ENCODE data around the gene CYP2D6.

CYP2D6 gene

DNA sequence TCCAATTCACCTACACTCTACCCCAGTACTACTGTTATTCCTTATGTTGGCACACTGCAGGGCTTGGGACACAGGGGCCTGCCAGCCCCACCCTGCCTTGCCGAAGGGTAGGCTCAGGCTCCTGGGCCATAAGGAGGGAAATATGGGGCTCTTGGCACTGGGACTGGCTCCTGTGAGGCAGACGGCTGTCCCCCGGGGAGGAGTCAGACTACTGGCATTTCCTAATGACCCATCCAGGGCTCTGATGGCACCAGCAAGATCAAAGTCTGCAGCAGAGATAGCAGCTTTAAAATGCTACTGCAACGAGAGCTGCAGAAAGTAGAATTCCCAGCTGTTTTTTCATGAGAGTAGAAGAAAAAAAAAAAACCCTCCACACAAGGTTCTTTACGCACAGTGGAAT, 42.2 kb upstream of the CYP2D6 start:
- H3K9ac ChIP-seq (ENCODE audit: low read depth, low read length) = no peak overlapping the region
- H3K27me3 ChIP-seq (ENCODE audit: insufficient read depth, low read length, poor library complexity) = no peaks in the 10 kb centered on the region
- ATAC-seq (ENCODE audit: insufficient read depth, low read depth) (no peak), DNase-seq (no peak)
- no peak overlapping the region for H3K27ac ChIP-seq (ENCODE audit: low read length)
- H3K4me3 ChIP-seq (ENCODE audit: low read depth in 1 of 2, low read length in 2 of 2) = no peak overlapping the region
- H3K4me2 ChIP-seq (ENCODE audit: insufficient read depth, low read length) = no peak overlapping the region
- no peak overlapping the region for H2AFZ ChIP-seq (ENCODE audit: low read depth, low read length)
- peaks cover 76% of the 10 kb centered on the region for H3K36me3 ChIP-seq (ENCODE audit: insufficient read depth, low read length)
- H3K79me2 ChIP-seq (ENCODE audit: insufficient read depth, low read length) = peaks cover 77% of the 10 kb centered on the region
- H3K4me1 ChIP-seq (ENCODE audit: insufficient read depth, low read length) = no peaks in the 10 kb centered on the region
- no peaks in the 10 kb centered on the region for H3K9me3 ChIP-seq (ENCODE audit: insufficient read depth, low read length, severe bottlenecking)
- TF ChIP-seq, protein P1, sequence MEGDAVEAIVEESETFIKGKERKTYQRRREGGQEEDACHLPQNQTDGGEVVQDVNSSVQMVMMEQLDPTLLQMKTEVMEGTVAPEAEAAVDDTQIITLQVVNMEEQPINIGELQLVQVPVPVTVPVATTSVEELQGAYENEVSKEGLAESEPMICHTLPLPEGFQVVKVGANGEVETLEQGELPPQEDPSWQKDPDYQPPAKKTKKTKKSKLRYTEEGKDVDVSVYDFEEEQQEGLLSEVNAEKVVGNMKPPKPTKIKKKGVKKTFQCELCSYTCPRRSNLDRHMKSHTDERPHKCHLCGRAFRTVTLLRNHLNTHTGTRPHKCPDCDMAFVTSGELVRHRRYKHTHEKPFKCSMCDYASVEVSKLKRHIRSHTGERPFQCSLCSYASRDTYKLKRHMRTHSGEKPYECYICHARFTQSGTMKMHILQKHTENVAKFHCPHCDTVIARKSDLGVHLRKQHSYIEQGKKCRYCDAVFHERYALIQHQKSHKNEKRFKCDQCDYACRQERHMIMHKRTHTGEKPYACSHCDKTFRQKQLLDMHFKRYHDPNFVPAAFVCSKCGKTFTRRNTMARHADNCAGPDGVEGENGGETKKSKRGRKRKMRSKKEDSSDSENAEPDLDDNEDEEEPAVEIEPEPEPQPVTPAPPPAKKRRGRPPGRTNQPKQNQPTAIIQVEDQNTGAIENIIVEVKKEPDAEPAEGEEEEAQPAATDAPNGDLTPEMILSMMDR (IDR thresholded peaks at IDR 0.05; ENCODE audit: borderline replicate concordance, extremely low read depth, low read length, poor library complexity, severe bottlenecking) = no peak
- no peak for TF ChIP-seq EZH2 (IDR thresholded peaks at IDR 0.05; ENCODE audit: borderline replicate concordance, low read depth, low read length, severe bottlenecking)
- H4K20me1 ChIP-seq (ENCODE audit: insufficient read depth, low read length) = peaks cover 70% of the 10 kb centered on the region

DNA sequence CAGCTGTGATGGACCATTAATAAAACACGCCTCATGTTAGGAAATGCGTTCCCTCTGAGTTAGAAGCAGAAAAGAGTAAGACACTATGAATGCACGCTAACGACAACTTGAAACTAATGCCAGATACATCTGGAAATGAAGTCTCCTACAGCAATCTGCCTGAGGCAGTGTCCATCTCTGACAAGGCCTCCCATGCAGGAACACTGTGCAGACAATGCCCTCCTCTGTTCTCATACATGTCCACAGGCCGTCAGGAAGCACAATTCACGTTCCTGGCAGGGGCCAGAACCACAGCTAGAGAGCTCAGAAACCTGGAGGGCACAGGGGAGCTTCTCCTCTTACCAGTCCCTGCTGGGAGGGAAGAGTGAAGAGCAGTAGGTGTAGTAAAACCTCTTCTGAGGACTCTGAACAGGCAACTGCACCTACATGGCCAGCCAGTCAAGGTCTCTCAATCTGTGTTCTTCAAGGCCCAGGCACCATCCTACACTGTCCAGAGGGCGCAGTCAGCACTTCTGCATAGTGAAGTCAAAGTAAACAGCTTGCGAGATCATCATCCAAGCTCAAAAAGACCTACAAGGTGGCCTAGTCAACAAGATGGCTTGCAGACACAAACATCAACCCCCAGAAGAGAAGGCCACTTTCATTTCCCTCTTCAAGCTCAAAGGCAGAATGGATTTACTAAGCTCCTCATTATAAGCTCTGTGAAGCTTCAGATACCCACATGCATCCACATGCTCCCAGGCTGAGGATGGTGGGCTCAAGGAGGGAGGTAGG, 41.5 kb upstream of the CYP2D6 start:
- Histone ChIP-seq H3K9ac (ENCODE audit: low read depth, low read length) (no peak overlapping the region), H4K20me1 (ENCODE audit: insufficient read depth, low read length) (peaks cover 64% of the 10 kb centered on the region)

DNA sequence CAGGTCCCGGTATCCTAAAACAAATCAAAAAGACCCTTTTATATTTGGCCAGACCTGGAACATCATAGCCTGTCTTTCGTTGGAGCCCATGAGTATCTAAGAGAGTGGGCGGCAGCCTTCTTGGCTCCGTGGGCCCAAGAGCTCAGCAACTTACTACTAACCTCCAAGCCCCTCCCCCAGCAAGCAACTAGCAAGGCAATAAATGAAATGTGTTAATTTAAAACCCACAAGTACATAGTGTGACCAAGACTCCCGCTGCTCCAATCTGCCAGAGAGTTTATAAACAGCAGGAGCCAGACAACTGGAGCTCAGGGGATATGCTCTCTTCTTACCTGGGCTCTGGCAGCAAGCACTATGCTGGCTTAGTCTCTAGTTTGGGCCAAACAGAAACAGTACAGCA, 40.8 kb upstream of the CYP2D6 start:
- no peak overlapping the region for H3K9ac ChIP-seq (ENCODE audit: low read depth, low read length)
- H3K4me2 ChIP-seq (ENCODE audit: insufficient read depth, low read length) = no peak overlapping the region
- peaks cover 65% of the 10 kb centered on the region for H4K20me1 ChIP-seq (ENCODE audit: insufficient read depth, low read length)
- no peak overlapping the region for H3K27ac ChIP-seq (ENCODE audit: low read length)
- no peaks in the 10 kb centered on the region for H3K27me3 ChIP-seq (ENCODE audit: insufficient read depth, low read length, poor library complexity)
- peaks cover 78% of the 10 kb centered on the region for H3K36me3 ChIP-seq (ENCODE audit: insufficient read depth, low read length)
- TF ChIP-seq, protein P1 (IDR thresholded peaks at IDR 0.05; ENCODE audit: borderline replicate concordance, extremely low read depth, low read length, poor library complexity, severe bottlenecking) = no peak
- TF ChIP-seq EZH2 (IDR thresholded peaks at IDR 0.05; ENCODE audit: borderline replicate concordance, low read depth, low read length, severe bottlenecking) = no peak
- peaks cover 68% of the 10 kb centered on the region for H3K79me2 ChIP-seq (ENCODE audit: insufficient read depth, low read length)
- DNase-seq = no peak
- no peak overlapping the region for H2AFZ ChIP-seq (ENCODE audit: low read depth, low read length)
- no peaks in the 10 kb centered on the region for H3K9me3 ChIP-seq (ENCODE audit: insufficient read depth, low read length, severe bottlenecking)
- no peak overlapping the region for H3K4me3 ChIP-seq (ENCODE audit: low read depth in 1 of 2, low read length in 2 of 2)
- no peaks in the 10 kb centered on the region for H3K4me1 ChIP-seq (ENCODE audit: insufficient read depth, low read length)
- ATAC-seq (ENCODE audit: insufficient read depth, low read depth) = no peak

More for the DNA sequence above, 41.5 kb upstream of the CYP2D6 start:
- no peak overlapping the region for H3K4me2 ChIP-seq (ENCODE audit: insufficient read depth, low read length)
- TF ChIP-seq EZH2 (IDR thresholded peaks at IDR 0.05; ENCODE audit: borderline replicate concordance, low read depth, low read length, severe bottlenecking) = no peak
- TF ChIP-seq, protein P1 (IDR thresholded peaks at IDR 0.05; ENCODE audit: borderline replicate concordance, extremely low read depth, low read length, poor library complexity, severe bottlenecking) = no peak
- H3K27ac ChIP-seq (ENCODE audit: low read length) = no peak overlapping the region
- no peaks in the 10 kb centered on the region for H3K9me3 ChIP-seq (ENCODE audit: insufficient read depth, low read length, severe bottlenecking)
- DNase-seq (no peak), ATAC-seq (ENCODE audit: insufficient read depth, low read depth) (no peak)
- no peak overlapping the region for H2AFZ ChIP-seq (ENCODE audit: low read depth, low read length)
- H3K4me3 ChIP-seq (ENCODE audit: low read depth in 1 of 2, low read length in 2 of 2) = no peak overlapping the region
- H3K27me3 ChIP-seq (ENCODE audit: insufficient read depth, low read length, poor library complexity) = no peaks in the 10 kb centered on the region
- H3K36me3 ChIP-seq (ENCODE audit: insufficient read depth, low read length) = peaks cover 76% of the 10 kb centered on the region
- H3K79me2 ChIP-seq (ENCODE audit: insufficient read depth, low read length) = peaks cover 71% of the 10 kb centered on the region
- no peaks in the 10 kb centered on the region for H3K4me1 ChIP-seq (ENCODE audit: insufficient read depth, low read length)
